ENCODE data around the gene GUK1. TPM values are rescaled to one million over a fixed set of nuclear protein-coding genes. Genes with fewer than 3 reads are reported as not detected.
A peak's percentile ranks its signal among the peaks of the same experiment; 100 is the strongest.

GUK1 gene
- total RNA-seq, 2 experiments from 2014 or later, result 229 to 239 TPM

GRCh38 chr1:228141226-228142044, 1.4 kb downstream of the GUK1 start:
- Mint-ChIP-seq H3K9me3 (no peaks in the 10 kb centered on the region), H3K36me3 (peaks cover 11% of the 10 kb centered on the region), H3K27me3 (no peaks in the 10 kb centered on the region), H3K27ac (peak overlapping the region; percentile 96), H3K4me1 (ENCODE audit: low read depth) (peaks cover 27% of the 10 kb centered on the region), H3K4me3 (peak overlapping the region; percentile 99)
- ChIA-PET POLR2A (interaction anchor here (0.9 to 3.7 kb wide), 4 partner anchors 24 to 59 kb away, joined by 3 to 33 read pairs (median 4); partner anchors contain the start of genes ARF1 and IBA57), CTCF (interaction anchor here (0.8 to 2.2 kb wide), 3 partner anchors 11 to 25 kb away, joined by 3 to 13 read pairs (median 8); partner anchors contain the start of gene IBA57)
- DNase-seq, result peak; percentile 47
- intact Hi-C loops (cut with micrococcal nuclease), result loop anchor here (2.0 kb wide), 2 partner anchors 265 to 317 kb away; partner anchors contain the start of gene TRIM11

DNA sequence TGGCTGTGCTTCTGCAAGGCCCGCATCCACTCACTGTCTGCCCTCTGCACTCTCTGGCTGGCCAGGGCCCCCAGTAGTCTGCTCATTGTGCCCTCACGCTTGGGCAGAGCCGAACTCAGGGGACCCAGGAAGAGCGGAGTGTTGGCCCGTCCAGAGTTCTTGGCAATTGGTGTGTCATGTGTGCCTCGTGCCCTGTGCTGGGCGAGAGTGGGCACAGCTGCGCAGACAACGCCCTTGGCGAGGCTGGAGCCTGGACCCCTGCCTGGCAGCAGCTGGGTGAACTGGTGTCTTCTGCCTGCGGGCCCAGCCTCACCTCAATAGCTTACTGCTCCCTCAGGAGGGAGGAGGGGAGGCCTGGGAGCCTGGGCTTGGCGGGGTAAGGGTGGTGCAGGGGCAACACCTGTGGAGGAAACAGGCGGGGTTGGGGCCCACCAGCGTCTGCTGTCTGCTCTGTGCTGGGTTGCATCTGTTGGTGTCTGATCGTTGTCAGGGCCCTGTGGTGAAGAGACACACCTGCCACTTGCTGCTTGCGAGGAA, 2.1 kb downstream of the GUK1 start:
- H3K4me1 Mint-ChIP-seq (ENCODE audit: low read depth), result peaks cover 27% of the 10 kb centered on the region

GRCh38 chr1:228142701-228143136, 2.6 kb downstream of the GUK1 start:
- peaks cover 27% of the 10 kb centered on the region for H3K4me1 Mint-ChIP-seq (ENCODE audit: low read depth)
- H3K36me3 Mint-ChIP-seq, result peaks cover 11% of the 10 kb centered on the region
- POLR2A ChIA-PET, result interaction anchor here (0.8 kb wide), 1 partner anchor 51 kb away, joined by 3 read pairs; no protein-coding TSS in a partner anchor
- intact Hi-C loops (cut with micrococcal nuclease), result no loop called here
- DNase-seq, result no peak
- no peaks in the 10 kb centered on the region for H3K27me3 Mint-ChIP-seq
- CTCF ChIA-PET, result interaction anchor here (1.0 to 2.2 kb wide), 3 partner anchors 12 to 143 kb away, joined by 3 to 8 read pairs (median 4); no protein-coding TSS in a partner anchor
- peak overlapping the region; percentile 99 for H3K4me3 Mint-ChIP-seq
- H3K9me3 Mint-ChIP-seq, result no peaks in the 10 kb centered on the region
- no peak overlapping the region for H3K27ac Mint-ChIP-seq

More for the DNA sequence above, 2.1 kb downstream of the GUK1 start:
- Mint-ChIP-seq H3K27me3 (no peaks in the 10 kb centered on the region), H3K4me3 (peak overlapping the region; percentile 99), H3K36me3 (peaks cover 11% of the 10 kb centered on the region), H3K27ac (peak overlapping the region; percentile 96), H3K9me3 (no peaks in the 10 kb centered on the region)
- ChIA-PET CTCF (interaction anchor here (0.8 to 2.2 kb wide), 2 partner anchors 11 to 23 kb away, joined by 3 to 8 read pairs; no protein-coding TSS in a partner anchor), POLR2A (interaction anchor here (0.9 kb wide), 1 partner anchor 58 kb away, joined by 3 read pairs; no protein-coding TSS in a partner anchor)
- intact Hi-C loops (cut with micrococcal nuclease), result no loop called here
- no peak for DNase-seq

DNA sequence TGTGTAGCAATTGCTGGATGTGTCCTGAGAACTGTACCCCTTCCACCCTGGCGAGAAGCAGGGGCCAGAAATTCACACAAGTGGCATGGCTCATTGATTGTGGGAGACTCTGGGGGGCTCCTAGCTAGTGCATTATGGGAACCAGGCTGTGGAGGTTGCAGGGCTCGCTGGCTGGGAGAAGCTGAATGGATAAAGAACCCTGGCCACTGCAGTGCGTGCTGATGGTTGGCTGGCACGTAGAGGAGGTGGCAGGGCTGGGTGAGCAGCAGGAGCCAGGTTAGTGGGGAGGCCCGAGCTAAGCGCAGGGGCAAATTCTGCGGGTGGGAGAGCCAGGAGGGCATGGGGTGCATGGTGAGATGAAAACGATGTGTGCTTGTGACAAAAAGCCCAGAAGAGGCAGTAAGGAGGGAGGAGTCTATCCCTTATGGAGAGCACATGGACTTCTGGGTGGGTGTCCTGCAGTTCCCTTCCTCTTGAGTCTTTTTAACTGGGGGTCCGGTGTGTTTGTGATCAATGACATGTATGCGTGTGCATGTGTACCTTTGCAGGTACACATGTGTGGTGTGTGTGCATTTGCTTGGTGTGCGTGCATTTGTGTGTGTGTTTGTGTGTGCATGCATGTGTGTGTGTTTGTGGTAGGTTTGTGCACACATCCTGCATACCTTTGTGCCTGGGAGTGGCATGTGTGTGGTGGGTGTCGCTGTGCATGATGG, 3.6 kb downstream of the GUK1 start:
- Mint-ChIP-seq H3K9me3 (no peaks in the 10 kb centered on the region), H3K27me3 (no peaks in the 10 kb centered on the region), H3K4me1 (ENCODE audit: low read depth) (peaks cover 27% of the 10 kb centered on the region), H3K27ac (no peak overlapping the region), H3K36me3 (peaks cover 11% of the 10 kb centered on the region), H3K4me3 (no peak overlapping the region)
- ChIA-PET POLR2A (interaction anchor here (0.8 kb wide), 1 partner anchor 52 kb away, joined by 3 read pairs; no protein-coding TSS in a partner anchor), CTCF (interaction anchor here (0.6 to 2.2 kb wide), 4 partner anchors 13 to 392 kb away, joined by 3 to 8 read pairs (median 4); no protein-coding TSS in a partner anchor)
- no peak for DNase-seq
- intact Hi-C loops (cut with micrococcal nuclease), result no loop called here

GRCh38 chr1:228144193-228144992, 4.3 kb downstream of the GUK1 start:
- H3K27ac Mint-ChIP-seq, result no peak overlapping the region
- H3K36me3 Mint-ChIP-seq, result peaks cover 11% of the 10 kb centered on the region
- peaks cover 27% of the 10 kb centered on the region for H3K4me1 Mint-ChIP-seq (ENCODE audit: low read depth)
- intact Hi-C loops (cut with micrococcal nuclease), result no loop called here
- POLR2A ChIA-PET, result no interaction called here
- CTCF ChIA-PET, result no interaction called here
- H3K27me3 Mint-ChIP-seq, result no peaks in the 10 kb centered on the region
- H3K9me3 Mint-ChIP-seq, result no peaks in the 10 kb centered on the region
- H3K4me3 Mint-ChIP-seq, result no peak overlapping the region
- DNase-seq, result no peak

DNA sequence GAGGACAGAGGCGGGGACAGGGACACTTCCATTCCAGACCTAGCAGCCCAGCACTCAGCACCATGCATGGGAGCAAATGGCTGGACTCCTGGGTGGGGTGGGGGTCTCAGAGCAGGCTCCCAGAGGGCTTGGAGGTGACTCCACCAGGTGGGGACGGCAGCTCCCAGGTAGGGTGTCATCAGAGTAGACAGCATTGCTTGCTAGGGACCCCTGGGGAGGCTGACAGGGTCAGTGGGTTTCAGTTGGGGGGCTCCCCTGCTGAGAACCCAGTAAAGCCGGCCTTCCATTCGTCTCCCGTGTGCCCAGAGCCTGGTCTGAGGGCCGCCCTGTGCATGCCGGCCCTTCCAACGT, 4.9 kb downstream of the GUK1 start:
- intact Hi-C loops (cut with micrococcal nuclease), result no loop called here
- ChIA-PET CTCF (no interaction called here), POLR2A (no interaction called here)
- no peak overlapping the region for H3K27ac Mint-ChIP-seq
- H3K27me3 Mint-ChIP-seq, result no peaks in the 10 kb centered on the region
- H3K4me3 Mint-ChIP-seq, result no peak overlapping the region
- no peaks in the 10 kb centered on the region for H3K9me3 Mint-ChIP-seq
- DNase-seq, result no peak
- H3K36me3 Mint-ChIP-seq, result peaks cover 11% of the 10 kb centered on the region
- H3K4me1 Mint-ChIP-seq (ENCODE audit: low read depth), result peaks cover 27% of the 10 kb centered on the region

- H3K4me3 Mint-ChIP-seq, result no peak overlapping the region
- peaks cover 27% of the 10 kb centered on the region for H3K4me1 Mint-ChIP-seq (ENCODE audit: low read depth)
- no peaks in the 10 kb centered on the region for H3K9me3 Mint-ChIP-seq
- CTCF ChIA-PET, result no interaction called here
- no peaks in the 10 kb centered on the region for H3K27me3 Mint-ChIP-seq
- DNase-seq, result no peak
- H3K27ac Mint-ChIP-seq, result no peak overlapping the region
- POLR2A ChIA-PET, result no interaction called here
- intact Hi-C loops (cut with micrococcal nuclease), result no loop called here
- H3K36me3 Mint-ChIP-seq, result peaks cover 11% of the 10 kb centered on the region
Measured at GRCh38 chr1:228145463-228146416, 5.7 kb downstream of the GUK1 start.

DNA sequence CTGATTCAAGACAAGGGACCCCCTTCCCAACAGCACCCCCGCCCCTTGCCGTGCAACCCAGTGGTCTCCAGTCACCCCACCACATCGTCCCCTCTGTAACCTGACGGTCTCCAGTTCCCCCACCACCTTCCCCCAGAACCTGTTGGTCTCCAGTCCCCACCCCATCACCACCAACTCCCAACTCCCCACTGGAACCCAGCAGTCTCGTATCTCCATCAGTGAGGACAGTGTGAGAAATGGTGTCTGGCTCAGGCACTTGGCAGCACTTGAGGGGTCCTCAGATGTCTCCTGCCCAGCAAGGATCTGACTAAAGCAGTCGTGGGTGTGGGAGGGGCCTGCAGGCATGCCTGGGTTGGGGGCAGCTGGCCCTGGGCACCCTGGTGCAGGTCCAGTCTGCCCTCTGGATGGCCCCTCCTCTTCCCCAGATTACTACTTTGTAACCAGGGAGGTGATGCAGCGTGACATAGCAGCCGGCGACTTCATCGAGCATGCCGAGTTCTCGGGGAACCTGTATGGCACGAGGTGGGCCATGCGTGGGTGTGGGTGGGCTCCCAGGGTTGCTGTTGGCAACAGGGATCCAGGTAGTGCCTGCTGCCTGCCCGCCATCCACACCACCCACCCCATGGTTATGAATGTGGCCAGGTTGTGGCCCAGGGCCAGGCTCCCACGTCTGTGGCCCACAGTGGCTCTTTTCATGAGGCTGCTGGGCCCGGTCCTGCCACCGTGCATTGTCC, 6.5 kb downstream of the GUK1 start:
- Mint-ChIP-seq H3K36me3 (peaks cover 8% of the 10 kb centered on the region), H3K4me1 (ENCODE audit: low read depth) (peaks cover 27% of the 10 kb centered on the region), H3K4me3 (no peak overlapping the region), H3K27me3 (no peaks in the 10 kb centered on the region), H3K9me3 (no peaks in the 10 kb centered on the region), H3K27ac (no peak overlapping the region)
- ChIA-PET POLR2A (no interaction called here), CTCF (no interaction called here)
- DNase-seq, result no peak
- intact Hi-C loops (cut with micrococcal nuclease), result no loop called here

DNA sequence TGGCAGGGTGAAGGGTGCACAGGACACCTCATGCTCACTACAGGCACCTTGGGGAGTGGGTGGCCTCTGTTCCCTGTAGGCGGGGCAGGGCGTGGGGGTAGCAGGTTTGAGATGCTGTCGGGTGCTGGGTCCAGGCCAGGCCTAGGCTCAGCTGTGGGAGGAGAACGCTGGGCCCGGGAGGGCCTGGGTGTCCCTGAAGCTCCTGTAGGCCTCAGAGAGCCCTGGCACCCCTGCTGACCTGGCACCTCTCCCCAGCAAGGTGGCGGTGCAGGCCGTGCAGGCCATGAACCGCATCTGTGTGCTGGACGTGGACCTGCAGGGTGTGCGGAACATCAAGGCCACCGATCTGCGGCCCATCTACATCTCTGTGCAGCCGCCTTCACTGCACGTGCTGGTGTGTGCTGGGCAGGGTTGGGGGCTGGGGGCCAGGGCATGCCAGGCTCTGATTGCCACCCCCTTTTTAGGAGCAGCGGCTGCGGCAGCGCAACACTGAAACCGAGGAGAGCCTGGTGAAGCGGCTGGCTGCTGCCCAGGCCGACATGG, 7.1 kb downstream of the GUK1 start:
- no peak for DNase-seq
- Mint-ChIP-seq H3K27ac (no peak overlapping the region), H3K4me3 (no peak overlapping the region), H3K9me3 (no peaks in the 10 kb centered on the region), H3K36me3 (peaks cover 8% of the 10 kb centered on the region), H3K4me1 (ENCODE audit: low read depth) (peaks cover 20% of the 10 kb centered on the region), H3K27me3 (no peaks in the 10 kb centered on the region)
- ChIA-PET CTCF (no interaction called here), POLR2A (no interaction called here)
- intact Hi-C loops (cut with micrococcal nuclease), result no loop called here

DNA sequence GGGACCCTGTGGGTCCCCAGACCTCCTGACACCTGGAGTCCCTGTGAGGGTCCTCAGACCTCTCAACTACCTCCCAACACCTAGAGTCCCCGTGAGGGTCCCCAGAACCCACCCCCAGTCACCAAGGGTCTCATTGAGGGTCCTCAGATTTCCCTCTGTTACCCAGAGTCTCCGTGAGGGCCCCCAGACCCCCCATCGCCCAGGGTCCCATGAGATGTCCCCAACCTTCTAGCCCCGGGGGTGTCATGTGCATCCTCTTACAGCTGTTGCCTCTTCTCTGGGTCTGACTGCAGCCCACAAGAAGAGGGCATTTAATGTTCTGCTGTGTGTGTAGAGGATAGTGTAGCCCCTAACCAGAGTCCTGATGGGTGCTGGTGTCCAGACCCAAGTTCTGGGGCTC, 7.7 kb downstream of the GUK1 start:
- intact Hi-C loops (cut with micrococcal nuclease), result no loop called here
- H3K4me1 Mint-ChIP-seq (ENCODE audit: low read depth), result peaks cover 15% of the 10 kb centered on the region
- DNase-seq, result no peak
- H3K27me3 Mint-ChIP-seq, result no peaks in the 10 kb centered on the region
- H3K4me3 Mint-ChIP-seq, result no peak overlapping the region
- H3K27ac Mint-ChIP-seq, result no peak overlapping the region
- POLR2A ChIA-PET, result no interaction called here
- no peaks in the 10 kb centered on the region for H3K9me3 Mint-ChIP-seq
- peaks cover 3% of the 10 kb centered on the region for H3K36me3 Mint-ChIP-seq
- CTCF ChIA-PET, result no interaction called here
